ENCODE data around the gene UBL4A.

UBL4A gene

GRCh38 chrX:154443992-154444754 is 42.2 kb downstream of the UBL4A start, which contains the start of gene FAM50A:
Gene FAM50A, plus strand, starts transcription at chrX:154444141. Its CDS starts 95 bp downstream, at chrX:154444236.
- Histone ChIP-seq H3K27ac (peak within 1 kb of the TSS; percentile 83 to 91), H3K9me3 (no peaks in the 10 kb centered on the region), H3K4me1 (peaks cover 0 to 22% (median 12%) of the 10 kb centered on the region in 4 donors), H3K27me3 (no peaks in the 10 kb centered on the region), H3K4me3 (peak within 1 kb of the TSS; percentile 64 to 69), H3K36me3 (peaks cover 15 to 37% (median 24%) of the 10 kb centered on the region in 3 donors)
- peak; percentile 71 to 90 for DNase-seq
- intact Hi-C loops (cut with DNase I; ENCODE audit: low total_unique reads), result no loop called here
- TF ChIP-seq CTCF (IDR thresholded peaks at IDR 0.05), result no peak

- intact Hi-C loops (cut with DNase I; ENCODE audit: low total_unique reads), result no loop called here
- H3K9me3 ChIP-seq, result no peaks in the 10 kb centered on the region
- peaks cover 8 to 30% (median 18%) of the 10 kb centered on the region in 3 donors for H3K36me3 ChIP-seq
- H3K4me1 ChIP-seq, result peaks cover 0 to 29% (median 18%) of the 10 kb centered on the region in 4 donors
- peak overlapping the region; percentile 83 to 91 for H3K27ac ChIP-seq
- no peak for DNase-seq
- H3K27me3 ChIP-seq, result no peaks in the 10 kb centered on the region
- no peak for TF ChIP-seq CTCF (IDR thresholded peaks at IDR 0.05)
- H3K4me3 ChIP-seq, result peak overlapping the region; percentile 64 to 69
These were observed 42.9 kb downstream of the UBL4A start for GRCh38 chrX:154443479-154443910.

- H3K4me3 ChIP-seq, result no peak overlapping the region
- H3K27me3 ChIP-seq, result no peaks in the 10 kb centered on the region
- peaks cover 0 to 36% (median 25%) of the 10 kb centered on the region in 4 donors for H3K4me1 ChIP-seq
- no peak overlapping the region for H3K27ac ChIP-seq
- no peak for TF ChIP-seq CTCF (IDR thresholded peaks at IDR 0.05)
- no peaks in the 10 kb centered on the region for H3K9me3 ChIP-seq
- H3K36me3 ChIP-seq, result peaks cover 4 to 26% (median 17%) of the 10 kb centered on the region in 3 donors
- no peak for DNase-seq
- intact Hi-C loops (cut with DNase I; ENCODE audit: low total_unique reads), result no loop called here
These were observed 44.3 kb downstream of the UBL4A start for GRCh38 chrX:154441984-154442707.

GRCh38 chrX:154441564-154441963 is 44.9 kb downstream of the UBL4A start:
- Histone ChIP-seq H3K27ac (no peak overlapping the region), H3K4me1 (peaks cover 0 to 36% (median 25%) of the 10 kb centered on the region in 4 donors), H3K36me3 (peaks cover 4 to 26% (median 17%) of the 10 kb centered on the region in 3 donors), H3K27me3 (no peaks in the 10 kb centered on the region), H3K4me3 (no peak overlapping the region), H3K9me3 (no peaks in the 10 kb centered on the region)
- intact Hi-C loops (cut with DNase I; ENCODE audit: low total_unique reads), result no loop called here
- DNase-seq, result no peak
- no peak for TF ChIP-seq CTCF (IDR thresholded peaks at IDR 0.05)

- Histone ChIP-seq H3K4me1 (peaks cover 0 to 37% (median 24%) of the 10 kb centered on the region in 4 donors), H3K36me3 (peaks cover 4 to 28% (median 14%) of the 10 kb centered on the region in 3 donors), H3K9me3 (no peaks in the 10 kb centered on the region), H3K4me3 (no peak overlapping the region), H3K27ac (no peak overlapping the region), H3K27me3 (no peaks in the 10 kb centered on the region)
- no peak for DNase-seq
- intact Hi-C loops (cut with DNase I; ENCODE audit: low total_unique reads), result no loop called here
- no peak for TF ChIP-seq CTCF (IDR thresholded peaks at IDR 0.05)
These were observed 45.6 kb downstream of the UBL4A start for GRCh38 chrX:154440623-154441357.
